ENCODE results near the gene CYP2A7. TPM values are rescaled to one million over a fixed set of nuclear protein-coding genes. Genes with fewer than 3 reads are reported as not detected.
"Not testable (repeated sequence)": the region's sequence is repeated elsewhere in the genome, so short reads cannot be mapped to it uniquely, and the experiment has no call there.

The CYP2A7 gene
- total RNA-seq, 1 donor from 2014 or later: not detected

GRCh38 chr19:40899964-40900363 is 17.9 kb upstream of the CYP2A7 start:
- intact Hi-C loops (cut with micrococcal nuclease): not testable (repeated sequence)

- intact Hi-C loops (cut with micrococcal nuclease): not testable (repeated sequence)
These were observed 15.1 kb upstream of the CYP2A7 start for GRCh38 chr19:40896843-40897789.

GRCh38 chr19:40896418-40896796 is 14.4 kb upstream of the CYP2A7 start:
- intact Hi-C loops (cut with micrococcal nuclease): no loop called here

- intact Hi-C loops (cut with micrococcal nuclease): no loop called here
These were observed 11.1 kb upstream of the CYP2A7 start for GRCh38 chr19:40893112-40893511.

GRCh38 chr19:40889366-40889765 is 7.3 kb upstream of the CYP2A7 start:
- intact Hi-C loops (cut with micrococcal nuclease): no loop called here

- intact Hi-C loops (cut with micrococcal nuclease): no loop called here
These were observed 6.2 kb upstream of the CYP2A7 start for GRCh38 chr19:40888191-40888590.

GRCh38 chr19:40884187-40884931 is 2.3 kb upstream of the CYP2A7 start:
- intact Hi-C loops (cut with micrococcal nuclease): not testable (repeated sequence)

GRCh38 chr19:40879349-40879748 is 2.7 kb downstream of the CYP2A7 start:
- intact Hi-C loops (cut with micrococcal nuclease): loop anchor here (10.0 kb wide), 1 partner anchor 95 kb away; no protein-coding TSS in a partner anchor

- intact Hi-C loops (cut with micrococcal nuclease): loop anchor here (10.0 kb wide), 1 partner anchor 99 kb away; no protein-coding TSS in a partner anchor
These were observed 6.5 kb downstream of the CYP2A7 start for GRCh38 chr19:40875526-40875951.

- intact Hi-C loops (cut with micrococcal nuclease): loop anchor here (10.0 kb wide), 1 partner anchor 100 kb away; no protein-coding TSS in a partner anchor
These were observed 7.2 kb downstream of the CYP2A7 start for GRCh38 chr19:40874874-40875273.

- intact Hi-C loops (cut with micrococcal nuclease): loop anchor here (10.0 kb wide), 1 partner anchor 101 kb away; no protein-coding TSS in a partner anchor
These were observed 8.2 kb downstream of the CYP2A7 start for GRCh38 chr19:40873873-40874272.

- intact Hi-C loops (cut with micrococcal nuclease): loop anchor here (10.0 kb wide), 1 partner anchor 103 kb away; no protein-coding TSS in a partner anchor
These were observed 9.8 kb downstream of the CYP2A7 start for GRCh38 chr19:40872209-40872608.

GRCh38 chr19:40867701-40868100 is 14.3 kb downstream of the CYP2A7 start:
- intact Hi-C loops (cut with micrococcal nuclease): no loop called here

- intact Hi-C loops (cut with micrococcal nuclease): not testable (repeated sequence)
These were observed 17.1 kb downstream of the CYP2A7 start for GRCh38 chr19:40864739-40865496.

- intact Hi-C loops (cut with micrococcal nuclease): no loop called here
These were observed 19.2 kb downstream of the CYP2A7 start for GRCh38 chr19:40862785-40863184.

GRCh38 chr19:40862333-40862732 is 19.7 kb downstream of the CYP2A7 start:
- intact Hi-C loops (cut with micrococcal nuclease): no loop called here

GRCh38 chr19:40858109-40858508 is 23.9 kb downstream of the CYP2A7 start:
- intact Hi-C loops (cut with micrococcal nuclease): no loop called here

- intact Hi-C loops (cut with micrococcal nuclease): not testable (repeated sequence)
These were observed 29.4 kb downstream of the CYP2A7 start for GRCh38 chr19:40852467-40853152.

GRCh38 chr19:40850277-40850676 is 31.8 kb downstream of the CYP2A7 start, which contains the start of gene CYP2A6:
Gene CYP2A6, minus strand, starts transcription at chr19:40850447. Its CDS starts 21 bp downstream, at chr19:40850426.
- intact Hi-C loops (cut with micrococcal nuclease): not testable (repeated sequence)

GRCh38 chr19:40846722-40847121 is 35.3 kb downstream of the CYP2A7 start:
- intact Hi-C loops (cut with micrococcal nuclease): not testable (repeated sequence)

Measured in T-helper 1 cell treated with Interleukin-12 subunit alpha and Interleukin-12 subunit beta and Interleukin-4 antibody, amounts not matched to agents 30 ng/mL and 1 ng/mL, for 36 hours (primary cell).